Body of pancreas (tissue), 4 donors: ENCODE measurements around the gene APAF1.

Experiments
- POLR2A ChIP-seq, 3 donors: fragments of 450-650 bp; IDR thresholded peaks; one replicate each; pipeline ENCODE4 v1.6.1; 2016; ENCODE audit warnings: antibody characterized with exemption in 3 of 3, mild to moderate bottlenecking in 2 of 3
- TF ChIP-seq, protein P1 (sequence below), 7 experiments: fragments of 450-650 bp in 4 of 7; fragments of 200-600 bp in 3 of 7; sonication (generic) in 3 of 7; IDR thresholded peaks; one replicate each; pipeline ENCODE4 v1.5.1; 2016 to 2019; ENCODE audit warnings: antibody characterized with exemption in 7 of 7

DNA sequence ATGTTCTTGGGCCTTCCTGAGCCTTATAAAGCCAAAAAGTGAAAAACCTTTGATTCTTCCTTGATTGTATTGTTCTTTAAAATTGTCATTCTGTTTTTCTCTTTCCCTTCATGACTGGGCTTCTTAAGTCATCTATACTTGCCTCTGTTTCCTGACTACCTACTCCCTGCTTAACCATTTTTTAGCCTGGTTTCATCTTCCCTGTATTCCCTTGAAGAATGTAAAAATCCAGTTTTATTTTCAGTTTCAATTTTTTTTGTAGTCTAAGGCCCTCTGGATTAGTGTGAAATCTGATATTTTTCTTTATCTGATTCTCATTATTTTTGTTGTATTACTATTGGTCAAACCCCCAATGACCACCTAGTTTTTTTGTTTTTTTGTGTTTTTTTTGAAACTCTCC is 46.3 kb downstream of the APAF1 start:
- TF ChIP-seq, protein P1, sequence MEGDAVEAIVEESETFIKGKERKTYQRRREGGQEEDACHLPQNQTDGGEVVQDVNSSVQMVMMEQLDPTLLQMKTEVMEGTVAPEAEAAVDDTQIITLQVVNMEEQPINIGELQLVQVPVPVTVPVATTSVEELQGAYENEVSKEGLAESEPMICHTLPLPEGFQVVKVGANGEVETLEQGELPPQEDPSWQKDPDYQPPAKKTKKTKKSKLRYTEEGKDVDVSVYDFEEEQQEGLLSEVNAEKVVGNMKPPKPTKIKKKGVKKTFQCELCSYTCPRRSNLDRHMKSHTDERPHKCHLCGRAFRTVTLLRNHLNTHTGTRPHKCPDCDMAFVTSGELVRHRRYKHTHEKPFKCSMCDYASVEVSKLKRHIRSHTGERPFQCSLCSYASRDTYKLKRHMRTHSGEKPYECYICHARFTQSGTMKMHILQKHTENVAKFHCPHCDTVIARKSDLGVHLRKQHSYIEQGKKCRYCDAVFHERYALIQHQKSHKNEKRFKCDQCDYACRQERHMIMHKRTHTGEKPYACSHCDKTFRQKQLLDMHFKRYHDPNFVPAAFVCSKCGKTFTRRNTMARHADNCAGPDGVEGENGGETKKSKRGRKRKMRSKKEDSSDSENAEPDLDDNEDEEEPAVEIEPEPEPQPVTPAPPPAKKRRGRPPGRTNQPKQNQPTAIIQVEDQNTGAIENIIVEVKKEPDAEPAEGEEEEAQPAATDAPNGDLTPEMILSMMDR (IDR thresholded peaks at IDR 0.05), result no peak
- no peak for TF ChIP-seq POLR2A (IDR thresholded peaks at IDR 0.05)
